NCI-H2171 treated with DMSO at 0.1 percent for 48 hours (cell line): ENCODE data around the gene SKA2.
"Not testable (repeated sequence)": the region's sequence is repeated elsewhere in the genome, so short reads cannot be mapped to it uniquely, and the experiment has no call there.

Experiments used
- DNase-seq: peaks from one replicate; lab custom pipeline; 2025; lab: John Stamatoyannopoulos, UW

Gene SKA2

GRCh38 chr17:59097876-59098275 is 57.1 kb downstream of the SKA2 start:
- no peak for DNase-seq

GRCh38 chr17:59094861-59095530 is 60.0 kb downstream of the SKA2 start:
- no peak for DNase-seq

GRCh38 chr17:59093702-59094231 is 61.2 kb downstream of the SKA2 start:
- no peak for DNase-seq

GRCh38 chr17:59093145-59093701 is 61.8 kb downstream of the SKA2 start:
- no peak for DNase-seq

- DNase-seq = not testable (repeated sequence)
These were observed 64.4 kb downstream of the SKA2 start for GRCh38 chr17:59090593-59090992.

GRCh38 chr17:59084154-59084553 is 70.8 kb downstream of the SKA2 start:
- DNase-seq = no peak

GRCh38 chr17:59074494-59074893 is 80.5 kb downstream of the SKA2 start:
- no peak for DNase-seq

- no peak for DNase-seq
These were observed 81.0 kb downstream of the SKA2 start for GRCh38 chr17:59073972-59074371.

GRCh38 chr17:59069856-59070255 is 85.1 kb downstream of the SKA2 start:
- no peak for DNase-seq

GRCh38 chr17:59067756-59068155 is 87.2 kb downstream of the SKA2 start:
- DNase-seq = no peak

- DNase-seq = no peak
These were observed 87.6 kb downstream of the SKA2 start for GRCh38 chr17:59067340-59067739.

GRCh38 chr17:59062509-59062908 is 92.5 kb downstream of the SKA2 start:
- no peak for DNase-seq
